B cell (primary cell): ENCODE results near the gene SOX8. TPM values are rescaled to one million over a fixed set of nuclear protein-coding genes. Genes with fewer than 3 reads are reported as not detected.

Experiments
- ATAC-seq: fragments of 200-7000 bp; cut with Tn5 transposase; one replicate; pipeline ENCODE4 v1.10.0; 2021; ENCODE audit warnings: low read depth, mild to moderate bottlenecking, moderate number of reproducible peaks, moderate library complexity
- CTCF ChIA-PET: fragments of 350-600 bp; sonication (Branson Sonifier 250); formaldehyde crosslinking; loops from one replicate; lab custom pipeline; 2021; ENCODE audit warnings: antibody characterized with exemption, inconsistent platforms; lab: Charles Lee
- POLR2A ChIA-PET: fragments of 350-600 bp; sonication (Branson Sonifier 250); formaldehyde crosslinking; loops from one replicate; lab custom pipeline; 2021; ENCODE audit warnings: antibody characterized with exemption; lab: Charles Lee
- DNase-seq: peaks from one replicate; pipeline ENCODE4 v3.0.0; 2013
- H2AFZ ChIP-seq: 2 replicates; pipeline ENCODE4 v1.6.1; 2012; ENCODE audit warnings: mild to moderate bottlenecking, low read depth, low read length; ENCODE audit not compliant: insufficient read depth, poor library complexity, severe bottlenecking
- H3K27ac ChIP-seq, 2 donors: 1 replicate in 1 of 2; 2 replicates in 1 of 2; pipeline ENCODE4 v1.5.1; 2012 to 2013; ENCODE audit warnings: low read length in 2 of 2, mild to moderate bottlenecking in 2 of 2, moderate library complexity in 1 of 2
- H3K27me3 ChIP-seq, 4 experiments: fragments of 200-600 bp in 1 of 4; sonication (generic) in 1 of 4; replicated peaks in 1 of 4; 1 replicate in 2 of 4; 2 replicates in 2 of 4; pipeline versions ENCODE4 v1.6.1 to v1.7.0; 2013 to 2016; ENCODE audit warnings: low read length in 3 of 4, mild to moderate bottlenecking in 2 of 4, mixed read lengths in 1 of 4, moderate library complexity in 1 of 4; ENCODE audit not compliant: insufficient read depth in 4 of 4, control insufficient read depth in 3 of 4; ENCODE audit errors: control extremely low read depth in 1 of 4
- H3K36me3 ChIP-seq, 2 experiments: replicated peaks in 1 of 2; 1 replicate in 1 of 2; 2 replicates in 1 of 2; pipeline versions ENCODE4 v1.6.1 to v1.7.1; 2013; ENCODE audit warnings: low read length in 1 of 2; ENCODE audit not compliant: insufficient read depth in 2 of 2, control insufficient read depth in 1 of 2; ENCODE audit errors: control extremely low read depth in 1 of 2, extremely low read depth in 1 of 2
- H3K4me1 ChIP-seq, 2 donors: fragments of 200-600 bp in 1 of 2; sonication (generic) in 1 of 2; 1 replicate in 1 of 2; 2 replicates in 1 of 2; pipeline versions ENCODE4 v1.5.1 to v1.6.1; 2013 to 2017; ENCODE audit warnings: low read length in 2 of 2; ENCODE audit not compliant: control insufficient read depth in 2 of 2, insufficient read depth in 2 of 2
- H3K4me2 ChIP-seq: replicated peaks from 2 replicates; pipeline ENCODE3; 2012; ENCODE audit warnings: mild to moderate bottlenecking, low read depth, low read length; ENCODE audit not compliant: poor library complexity, severe bottlenecking
- H3K4me3 ChIP-seq, 5 experiments: fragments of 200-600 bp in 1 of 5; sonication (generic) in 1 of 5; 1 replicate in 3 of 5; 2 replicates in 2 of 5; pipeline versions ENCODE4 v1.5.1 to v1.7.0; 2011 to 2016; ENCODE audit warnings: low read length in 4 of 5, mild to moderate bottlenecking in 4 of 5, low read depth in 2 of 5, control low read depth in 1 of 5, moderate library complexity in 1 of 5; ENCODE audit not compliant: insufficient read depth in 1 of 5; ENCODE audit errors: control extremely low read depth in 1 of 5, extremely low read depth in 1 of 5
- H3K79me2 ChIP-seq: fragments of 200-600 bp; sonication (generic); one replicate; pipeline ENCODE4 v1.6.0; 2016; ENCODE audit warnings: low read length; ENCODE audit not compliant: control insufficient read depth, insufficient read depth
- H3K9ac ChIP-seq: fragments of 200-600 bp; sonication (generic); 2 replicates; pipeline ENCODE4 v1.6.1; 2017; ENCODE audit warnings: mild to moderate bottlenecking, low read length, moderate library complexity
- H3K9me3 ChIP-seq, 3 donors: one replicate each; pipeline versions ENCODE4 v1.6.1 to v1.7.1; 2013; ENCODE audit warnings: low read length in 2 of 3; ENCODE audit not compliant: control insufficient read depth in 2 of 3, insufficient read depth in 1 of 3; ENCODE audit errors: control extremely low read depth in 1 of 3
- H4K20me1 ChIP-seq: 2 replicates; pipeline ENCODE4 v1.6.0; 2012; ENCODE audit warnings: mild to moderate bottlenecking, low read length; ENCODE audit not compliant: insufficient read depth, control insufficient read depth, poor library complexity, severe bottlenecking
- H3K27ac Mint-ChIP-seq: one replicate; pipeline ENCODE4 v1.8.0; 2021; ENCODE audit warnings: mixed read lengths
- H3K27me3 Mint-ChIP-seq: one replicate; pipeline ENCODE4 v1.8.0; 2021; ENCODE audit warnings: mixed read lengths
- H3K4me1 Mint-ChIP-seq: one replicate; pipeline ENCODE4 v1.8.0; 2021; ENCODE audit warnings: mixed read lengths
- H3K4me3 Mint-ChIP-seq: one replicate; pipeline ENCODE4 v1.8.0; 2021; ENCODE audit warnings: mixed read lengths
- H3K9me3 Mint-ChIP-seq: one replicate; pipeline ENCODE4 v1.8.0; 2022; ENCODE audit warnings: mixed read lengths; ENCODE audit not compliant: insufficient read depth
- CTCF ChIP-seq: fragments of 200-600 bp; IDR thresholded peaks from one replicate; pipeline ENCODE4 v1.8.0; 2022; ENCODE audit warnings: antibody characterized with exemption, mild to moderate bottlenecking
- EZH2 ChIP-seq: IDR thresholded peaks from 2 replicates; pipeline ENCODE4 v1.6.1; 2012; ENCODE audit warnings: borderline replicate concordance, low read depth, mild to moderate bottlenecking, moderate library complexity, low read length; ENCODE audit not compliant: insufficient read depth, poor library complexity, severe bottlenecking
- WGBS: methylation state at CpG from one replicate; pipeline ENCODE4 v1.1.5; 2013; ENCODE audit warnings: missing lambda C conversion rate; ENCODE audit not compliant: insufficient coverage; 5-methylcytosine and 5-hydroxymethylcytosine counted together
- intact Hi-C: fragments of 100-400 bp; cut with micrococcal nuclease; formaldehyde crosslinking; loops from one replicate; pipeline ENCODE4 v1.10.0; 2022
- polyA plus RNA-seq: library from polyadenylated mRNA; depleted of rRNA; stranded (reverse); fragments of >200 nt; gene quantifications from 2 replicates; pipeline ENCODE4 v1.2.3, GENCODE V29; 2012
- total RNA-seq, 2 donors: library from RNA; stranded (reverse); fragments of 120-200 nt in 1 of 2; gene quantifications; 1 replicate in 1 of 2; 2 replicates in 1 of 2; pipeline versions ENCODE4 v1.2.3 to v1.2.4, GENCODE V29; 2013 to 2022

Gene SOX8
- total and polyA plus RNA-seq, 2 donors (not counting 1 experiment from before 2014, with no cell fraction given) = 0.03 to 1.2 TPM

- intact Hi-C loops = no loop called here
- ATAC-seq (no peak), DNase-seq (no peak)
Observed at GRCh38 chr16:1032607-1033006, 51.0 kb downstream of the SOX8 start.

GRCh38 chr16:1033128-1033679 is 51.6 kb downstream of the SOX8 start:
- 100% methylated on average over 3 of the region's 3 CpGs for WGBS
- H3K4me3 ChIP-seq = no peak overlapping the region
- no peak overlapping the region for H3K9ac ChIP-seq
- no peak overlapping the region for H3K4me2 ChIP-seq
- no peak overlapping the region for H3K4me3 Mint-ChIP-seq
- H3K9me3 ChIP-seq = peaks cover 0 to 22% (median 0%) of the 10 kb centered on the region in 3 donors
- TF ChIP-seq CTCF (no peak), EZH2 (no peak)
- H3K36me3 ChIP-seq = no peaks in the 10 kb centered on the region
- H2AFZ ChIP-seq = no peak overlapping the region
- ATAC-seq (no peak), DNase-seq (no peak)
- no peaks in the 10 kb centered on the region for H4K20me1 ChIP-seq
- no peaks in the 10 kb centered on the region for H3K4me1 ChIP-seq
- H3K4me1 Mint-ChIP-seq = no peaks in the 10 kb centered on the region
- H3K9me3 Mint-ChIP-seq = no peaks in the 10 kb centered on the region
- peaks cover 0 to 4% (median 0%) of the 10 kb centered on the region in 4 experiments for H3K27me3 ChIP-seq
- H3K27me3 Mint-ChIP-seq = no peaks in the 10 kb centered on the region
- ChIA-PET CTCF (no interaction called here), POLR2A (no interaction called here)
- H3K27ac ChIP-seq = no peak overlapping the region
- intact Hi-C loops = no loop called here
- no peaks in the 10 kb centered on the region for H3K79me2 ChIP-seq
- no peak overlapping the region for H3K27ac Mint-ChIP-seq

More at GRCh38 chr16:1032607-1033006, 51.0 kb downstream of the SOX8 start:
- H3K79me2 ChIP-seq = no peaks in the 10 kb centered on the region
- no peak overlapping the region for H3K9ac ChIP-seq
- WGBS = 93% methylated on average over 2 of the region's 2 CpGs
- no peaks in the 10 kb centered on the region for H3K4me1 ChIP-seq
- H3K27me3 ChIP-seq = peaks cover 0 to 2% (median 0%) of the 10 kb centered on the region in 4 experiments
- H3K27ac Mint-ChIP-seq = no peak overlapping the region
- H3K27me3 Mint-ChIP-seq = no peaks in the 10 kb centered on the region
- no peaks in the 10 kb centered on the region for H3K36me3 ChIP-seq
- no peak for TF ChIP-seq CTCF
- TF ChIP-seq EZH2 = no peak
- H3K4me2 ChIP-seq = no peak overlapping the region
- CTCF ChIA-PET = no interaction called here
- POLR2A ChIA-PET = no interaction called here
- no peaks in the 10 kb centered on the region for H3K4me1 Mint-ChIP-seq
- no peak overlapping the region for H2AFZ ChIP-seq
- no peaks in the 10 kb centered on the region for H3K9me3 Mint-ChIP-seq
- no peaks in the 10 kb centered on the region for H4K20me1 ChIP-seq
- H3K9me3 ChIP-seq = peaks cover 0 to 22% (median 0%) of the 10 kb centered on the region in 3 donors
- H3K4me3 Mint-ChIP-seq = no peak overlapping the region
- H3K4me3 ChIP-seq = no peak overlapping the region
- no peak overlapping the region for H3K27ac ChIP-seq
